Measurements from ENCODE around the gene SUSD1.

DNA sequence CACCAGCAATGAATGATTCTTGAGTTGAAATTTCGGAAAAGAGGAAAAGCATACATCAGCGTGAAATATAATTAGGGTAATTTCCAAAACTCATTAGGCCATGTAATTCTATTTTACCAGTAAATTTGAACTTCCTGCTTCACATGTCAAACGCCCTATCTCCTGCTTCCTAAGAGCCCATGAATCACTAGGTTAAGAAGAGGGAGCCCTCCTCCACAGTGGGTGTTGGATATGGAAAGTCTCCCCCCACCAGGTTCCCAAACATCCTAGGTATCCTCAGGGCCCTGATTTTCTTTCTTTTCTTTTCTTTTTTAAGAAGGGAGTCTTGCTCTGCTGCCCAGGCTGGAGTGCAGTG, 115.2 kb downstream of the SUSD1 start:
- TF ChIP-seq EZH2 (IDR thresholded peaks at IDR 0.05; ENCODE audit: borderline replicate concordance, low read depth, low read length, severe bottlenecking) = no peak
- TF ChIP-seq, protein P1, sequence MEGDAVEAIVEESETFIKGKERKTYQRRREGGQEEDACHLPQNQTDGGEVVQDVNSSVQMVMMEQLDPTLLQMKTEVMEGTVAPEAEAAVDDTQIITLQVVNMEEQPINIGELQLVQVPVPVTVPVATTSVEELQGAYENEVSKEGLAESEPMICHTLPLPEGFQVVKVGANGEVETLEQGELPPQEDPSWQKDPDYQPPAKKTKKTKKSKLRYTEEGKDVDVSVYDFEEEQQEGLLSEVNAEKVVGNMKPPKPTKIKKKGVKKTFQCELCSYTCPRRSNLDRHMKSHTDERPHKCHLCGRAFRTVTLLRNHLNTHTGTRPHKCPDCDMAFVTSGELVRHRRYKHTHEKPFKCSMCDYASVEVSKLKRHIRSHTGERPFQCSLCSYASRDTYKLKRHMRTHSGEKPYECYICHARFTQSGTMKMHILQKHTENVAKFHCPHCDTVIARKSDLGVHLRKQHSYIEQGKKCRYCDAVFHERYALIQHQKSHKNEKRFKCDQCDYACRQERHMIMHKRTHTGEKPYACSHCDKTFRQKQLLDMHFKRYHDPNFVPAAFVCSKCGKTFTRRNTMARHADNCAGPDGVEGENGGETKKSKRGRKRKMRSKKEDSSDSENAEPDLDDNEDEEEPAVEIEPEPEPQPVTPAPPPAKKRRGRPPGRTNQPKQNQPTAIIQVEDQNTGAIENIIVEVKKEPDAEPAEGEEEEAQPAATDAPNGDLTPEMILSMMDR (IDR thresholded peaks at IDR 0.05; ENCODE audit: borderline replicate concordance, extremely low read depth, low read length, poor library complexity, severe bottlenecking) = no peak

All from DND-41 (cell line).